Inflammatory macrophage treated with lipopolysaccharide for 1 hour (primary cell): ENCODE measurements around the gene LAMA3.

Experiments used
- DNase-seq, 2 donors: peaks; one replicate each; pipeline ENCODE4 v3.0.0-alpha.2; 2020 to 2022

The LAMA3 gene

GRCh38 chr18:23880931-23881617, 191.8 kb downstream of the LAMA3 start:
- DNase-seq: no peak

DNA sequence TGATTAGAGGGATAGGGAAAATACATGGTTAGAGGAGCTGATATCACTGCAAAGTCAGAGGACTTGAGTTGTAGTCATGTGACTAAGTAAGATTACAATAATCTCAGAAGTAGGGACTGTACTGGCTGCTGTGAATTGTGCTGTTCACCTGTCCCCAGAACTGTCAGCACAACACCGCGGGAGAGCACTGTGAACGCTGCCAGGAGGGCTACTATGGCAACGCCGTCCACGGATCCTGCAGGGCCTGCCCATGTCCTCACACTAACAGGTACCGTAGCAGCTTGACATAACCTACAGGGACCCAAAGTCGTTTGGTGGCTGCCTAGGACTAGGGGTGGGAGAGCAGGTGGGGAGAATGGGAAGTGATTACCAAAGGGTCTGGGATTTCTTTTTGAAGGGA, 192.5 kb downstream of the LAMA3 start:
- no peak for DNase-seq

DNA sequence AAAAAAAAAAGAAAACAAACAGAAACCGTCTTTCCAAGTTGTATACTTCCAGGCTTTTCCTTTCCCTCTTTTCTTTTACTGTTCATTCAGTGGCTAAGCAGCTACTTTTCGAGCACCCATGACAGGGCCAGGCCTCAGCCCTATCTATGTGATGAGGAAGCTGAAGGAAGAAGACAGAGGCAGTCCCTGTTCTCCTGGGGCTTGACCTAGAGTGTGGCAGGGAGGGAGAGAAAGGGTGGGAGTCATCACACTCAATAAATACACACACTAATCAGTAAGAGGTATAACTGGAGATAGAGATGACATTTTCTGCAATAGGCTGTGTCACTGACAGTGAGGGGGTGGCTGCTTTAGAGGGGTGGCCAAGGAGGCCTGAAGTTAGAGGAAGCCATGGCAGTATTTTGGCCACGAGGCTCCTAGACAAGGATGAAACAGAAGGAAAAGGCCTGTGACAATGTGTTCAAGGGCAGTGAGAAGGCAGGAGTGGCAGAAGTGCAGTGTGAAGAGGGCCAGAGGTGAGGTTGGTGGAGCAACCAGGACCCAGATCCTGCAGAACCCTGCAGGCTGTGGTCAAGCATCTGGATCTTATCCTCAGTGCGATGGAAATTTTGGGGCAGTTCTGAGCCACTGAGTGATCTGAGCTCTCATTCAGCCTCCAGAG, 193.5 kb downstream of the LAMA3 start:
- DNase-seq: no peak

- peak; percentile 22 to 29 for DNase-seq
These were observed 194.1 kb downstream of the LAMA3 start for GRCh38 chr18:23883277-23883790.

DNA sequence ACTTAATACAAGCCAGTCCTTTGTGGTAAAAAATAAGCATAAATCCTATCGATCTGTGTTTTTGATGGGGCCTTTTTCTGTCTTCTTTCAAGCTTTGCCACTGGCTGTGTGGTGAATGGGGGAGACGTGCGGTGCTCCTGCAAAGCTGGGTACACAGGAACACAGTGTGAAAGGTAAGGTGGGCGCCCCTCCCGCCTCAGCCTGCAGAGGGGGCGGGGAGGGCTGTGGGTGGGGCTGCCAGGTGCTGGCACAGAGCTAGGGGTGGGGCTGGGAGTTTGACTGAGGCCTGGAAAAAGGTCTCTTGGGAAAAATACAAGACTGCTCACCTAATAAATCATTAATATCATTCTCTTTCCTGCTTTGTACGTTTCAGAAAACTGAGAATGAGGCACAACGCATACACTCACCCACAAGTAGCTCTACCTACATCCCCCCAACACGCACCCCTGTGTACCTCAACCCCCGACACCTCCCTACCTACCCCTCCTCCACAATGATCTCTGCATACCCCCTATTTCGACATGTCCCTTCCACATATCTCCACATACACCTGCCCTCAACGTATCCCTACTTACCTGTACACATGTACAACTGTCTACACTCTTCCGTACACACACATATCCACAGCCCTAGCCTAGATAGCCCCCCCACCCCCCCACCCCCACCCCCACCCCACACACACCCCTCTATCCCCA, 195.6 kb downstream of the LAMA3 start:
- no peak for DNase-seq

DNA sequence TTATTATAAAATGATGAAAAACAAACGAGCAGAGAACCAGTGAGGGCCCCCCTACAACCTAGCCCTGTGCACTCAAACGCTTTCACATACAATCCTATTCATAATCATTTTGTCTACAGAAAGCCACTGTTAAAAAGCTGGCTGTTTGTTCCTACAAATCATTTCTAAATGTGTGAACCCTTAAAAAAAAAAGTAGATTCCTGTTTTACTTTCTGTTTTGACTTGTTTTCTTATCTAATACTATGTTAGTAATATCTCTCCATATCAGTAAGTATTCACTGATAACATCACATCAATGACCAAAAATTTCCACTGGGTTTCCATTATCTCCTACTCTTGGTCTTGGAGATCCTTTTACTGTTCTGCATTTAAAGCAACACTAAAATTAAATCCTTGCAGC, 196.5 kb downstream of the LAMA3 start:
- DNase-seq: no peak

DNA sequence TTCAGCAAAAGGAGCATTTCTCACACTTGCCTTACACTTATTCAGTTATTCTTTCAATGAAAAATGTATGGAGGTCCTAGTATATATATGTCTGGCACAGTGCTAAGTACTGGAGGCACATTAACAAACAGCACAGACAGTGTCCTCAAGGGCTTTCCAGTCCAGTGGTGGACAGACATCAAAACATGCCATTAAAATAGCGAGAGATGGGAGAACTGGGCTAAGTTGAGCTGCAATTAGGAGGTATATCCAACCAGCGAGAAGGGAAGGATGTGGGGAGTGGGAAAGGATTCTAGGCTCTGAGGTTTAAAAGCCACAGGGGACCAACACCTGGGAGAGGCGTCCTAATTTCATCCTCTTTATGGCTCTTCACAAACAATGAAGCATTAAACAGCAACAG, 197.8 kb downstream of the LAMA3 start:
- no peak for DNase-seq

DNA sequence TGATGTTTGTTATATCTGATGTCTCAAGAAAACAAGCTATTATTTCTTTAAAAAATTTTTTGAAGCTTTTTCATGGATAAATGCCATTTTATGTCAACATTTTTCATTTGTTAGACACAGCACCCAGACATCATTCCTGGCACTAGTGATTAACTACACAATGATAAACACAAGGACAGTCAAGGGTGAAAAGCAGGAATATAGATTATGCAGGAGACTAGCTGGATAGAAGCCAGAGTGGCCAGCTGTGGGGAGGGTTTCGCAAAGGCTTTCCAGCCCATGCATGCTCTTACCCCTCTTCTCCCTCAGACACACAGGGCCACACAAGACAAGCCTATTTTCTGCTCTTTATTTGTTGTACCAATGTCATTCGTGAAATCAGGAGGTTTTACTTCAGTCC, 198.2 kb downstream of the LAMA3 start:
- DNase-seq: no peak

DNA sequence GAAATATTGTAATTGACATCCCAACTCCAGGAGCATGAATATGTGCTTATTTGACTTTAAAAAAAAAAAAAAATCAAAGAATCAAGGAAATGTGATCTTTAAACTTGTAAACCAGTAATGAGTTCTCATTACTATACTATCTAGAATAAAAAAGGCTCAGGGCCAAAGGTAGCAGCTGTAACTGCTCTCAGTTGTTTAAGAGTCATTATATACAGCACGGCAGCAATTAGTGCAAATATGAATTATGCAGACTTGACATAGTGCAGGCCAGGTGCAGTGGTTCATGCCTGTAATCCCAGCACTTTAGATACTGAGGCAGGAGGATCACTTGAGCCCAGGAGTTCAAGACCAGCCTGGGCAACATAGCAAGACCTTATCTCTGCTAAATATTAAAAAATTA, 199.6 kb downstream of the LAMA3 start:
- no peak for DNase-seq

- no peak for DNase-seq
These were observed 200.7 kb downstream of the LAMA3 start for GRCh38 chr18:23889907-23890306.

GRCh38 chr18:23890589-23890988, 201.3 kb downstream of the LAMA3 start:
- no peak for DNase-seq

DNA sequence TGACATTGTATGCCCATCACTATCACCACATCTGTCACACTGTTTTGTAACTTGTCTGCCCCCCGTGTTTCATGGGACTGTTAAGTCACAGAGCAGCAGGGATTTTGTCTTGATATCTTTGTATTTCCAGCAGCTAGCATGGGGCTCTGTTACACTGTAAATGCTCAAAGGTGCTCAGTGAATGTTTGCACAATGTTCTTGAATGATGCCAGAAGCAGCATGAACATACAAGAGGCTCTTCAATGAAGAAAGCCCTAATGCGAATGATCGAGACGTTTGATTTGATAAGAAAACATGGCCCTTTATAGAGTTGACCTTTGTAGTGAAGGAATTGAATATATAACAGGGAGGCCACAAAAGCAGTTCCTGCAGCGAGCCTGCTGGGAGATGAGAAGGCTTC, 204.4 kb downstream of the LAMA3 start:
- no peak for DNase-seq

GRCh38 chr18:23894661-23895175, 205.5 kb downstream of the LAMA3 start:
- no peak for DNase-seq

GRCh38 chr18:23897291-23897690, 208.0 kb downstream of the LAMA3 start:
- DNase-seq: peak; percentile 53 to 65

- DNase-seq: no peak
These were observed 208.5 kb downstream of the LAMA3 start for GRCh38 chr18:23897733-23898132.

DNA sequence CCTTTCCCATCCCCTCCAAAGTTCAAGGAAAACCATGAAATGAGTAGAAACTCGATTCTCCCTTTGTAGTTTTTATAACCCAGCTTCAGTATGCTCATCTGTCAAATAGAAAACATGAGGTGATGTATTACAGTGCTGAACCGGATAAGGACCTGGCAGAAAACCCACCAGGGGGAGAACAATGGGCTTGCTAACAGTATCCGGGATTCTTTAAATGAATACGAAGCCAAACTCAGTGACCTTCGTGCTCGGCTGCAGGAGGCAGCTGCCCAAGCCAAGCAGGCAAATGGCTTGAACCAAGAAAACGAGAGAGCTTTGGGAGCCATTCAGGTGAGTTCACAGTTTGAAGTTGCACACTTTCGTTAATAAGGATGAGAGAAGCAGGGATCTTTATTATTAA, 211.7 kb downstream of the LAMA3 start:
- DNase-seq: no peak

GRCh38 chr18:23902396-23902795, 213.1 kb downstream of the LAMA3 start:
- no peak for DNase-seq

- DNase-seq: no peak
These were observed 214.7 kb downstream of the LAMA3 start for GRCh38 chr18:23903971-23904370.

GRCh38 chr18:23906658-23907057, 217.4 kb downstream of the LAMA3 start:
- DNase-seq: no peak

GRCh38 chr18:23908827-23909226, 219.6 kb downstream of the LAMA3 start:
- DNase-seq: peak; percentile 5 to 25

GRCh38 chr18:23910032-23910431, 220.8 kb downstream of the LAMA3 start:
- no peak for DNase-seq

GRCh38 chr18:23912356-23912755, 223.1 kb downstream of the LAMA3 start:
- DNase-seq: no peak

GRCh38 chr18:23916338-23916737, 227.1 kb downstream of the LAMA3 start:
- DNase-seq: no peak
